ENCODE data around the gene OR2AG1.

OR2AG1 gene, protein sequence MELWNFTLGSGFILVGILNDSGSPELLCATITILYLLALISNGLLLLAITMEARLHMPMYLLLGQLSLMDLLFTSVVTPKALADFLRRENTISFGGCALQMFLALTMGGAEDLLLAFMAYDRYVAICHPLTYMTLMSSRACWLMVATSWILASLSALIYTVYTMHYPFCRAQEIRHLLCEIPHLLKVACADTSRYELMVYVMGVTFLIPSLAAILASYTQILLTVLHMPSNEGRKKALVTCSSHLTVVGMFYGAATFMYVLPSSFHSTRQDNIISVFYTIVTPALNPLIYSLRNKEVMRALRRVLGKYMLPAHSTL

DNA sequence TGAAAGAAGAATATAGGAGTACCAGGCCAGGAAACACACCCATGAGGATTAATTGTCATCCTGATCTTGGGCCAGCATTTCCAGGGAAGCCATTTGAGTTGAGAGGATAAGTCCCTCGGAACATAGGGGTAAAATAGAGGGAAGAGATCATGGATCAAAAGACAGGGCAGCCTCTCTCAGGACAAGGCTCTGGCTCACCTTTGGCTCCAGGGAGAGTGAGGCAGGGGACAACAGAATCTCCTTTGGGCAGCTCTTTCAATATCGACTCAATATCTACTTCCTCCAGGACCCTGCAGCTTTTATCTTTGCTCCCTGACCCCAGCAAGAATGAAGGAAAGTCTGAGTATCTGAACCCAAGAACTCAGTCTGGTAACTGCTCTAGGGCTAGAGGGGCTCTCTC is at the start of gene OR2AG1:
Gene OR2AG1, plus strand, starts transcription at position 301 of the 400 bp plus-strand sequence. CDS start 2,018 bp downstream, outside the sequence.
- Histone ChIP-seq H3K36me3 (ENCODE audit: insufficient read depth, low read length) (no peaks in the 10 kb centered on the region), H3K9me3 (ENCODE audit: low read depth, low read length) (no peaks in the 10 kb centered on the region), H3K27ac (no peak within 1 kb of the TSS), H3K4me3 (no peak within 1 kb of the TSS), H3K9ac (ENCODE audit: insufficient read length) (no peak within 1 kb of the TSS)
- DNase-seq (ENCODE audit: low read depth, low spot score): no peak
- TF ChIP-seq FOXP2 (optimal IDR thresholded peaks at IDR 0.05; ENCODE audit: control extremely low read depth, extremely low read length, insufficient read depth) (no peak), POLR2AphosphoS5 (IDR thresholded peaks at IDR 0.05; ENCODE audit: borderline replicate concordance, low read depth, low read length) (no peak), EZH2 (IDR thresholded peaks at IDR 0.05) (no peak)

DNA sequence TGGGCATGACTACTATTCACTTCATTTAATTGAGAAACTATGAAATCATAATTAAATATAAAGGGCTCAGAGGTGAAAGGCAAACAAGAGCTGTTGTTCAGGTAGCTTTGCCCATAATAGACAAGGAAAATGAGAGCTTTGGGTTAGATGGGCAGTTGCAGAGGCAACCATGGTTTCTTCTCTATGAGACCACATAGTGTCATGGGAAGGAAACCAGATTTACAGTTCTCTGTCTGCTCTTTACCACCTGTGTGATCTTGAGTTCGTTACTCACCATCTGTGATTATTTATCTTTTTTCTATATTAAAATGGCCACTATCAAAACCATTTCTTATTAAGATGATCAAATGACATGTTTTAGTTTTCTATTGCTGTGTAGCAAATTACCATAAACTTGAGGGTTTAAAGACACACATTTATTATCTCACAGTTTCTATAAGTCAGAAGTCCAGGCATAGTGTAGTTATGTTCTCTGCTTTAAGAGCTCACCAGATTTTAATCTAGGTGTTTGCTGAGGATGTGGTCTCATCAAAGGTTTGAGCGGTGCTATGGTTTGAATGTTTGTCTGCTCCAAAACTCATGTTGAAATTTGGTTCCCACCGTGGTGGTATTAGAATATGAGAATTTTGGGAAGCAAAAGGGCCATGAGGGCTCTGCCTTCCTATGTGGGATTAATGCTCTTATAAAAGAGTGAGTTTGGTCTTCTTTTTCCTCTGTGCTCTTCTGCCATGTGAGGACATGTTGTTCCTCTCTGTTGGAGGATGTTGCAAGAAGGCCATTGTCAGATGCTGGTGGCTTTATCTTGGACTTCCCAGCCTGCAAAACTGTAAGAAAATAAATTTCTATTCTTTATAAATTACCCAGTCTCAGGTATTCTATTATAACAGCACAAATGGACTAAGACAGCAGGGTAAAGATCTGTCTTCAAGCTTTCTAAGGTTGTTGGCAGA is 49.2 kb upstream of the OR2AG1 start:
- Histone ChIP-seq H3K4me3 (no peak overlapping the region), H3K9ac (ENCODE audit: insufficient read length) (no peak overlapping the region)

DNA sequence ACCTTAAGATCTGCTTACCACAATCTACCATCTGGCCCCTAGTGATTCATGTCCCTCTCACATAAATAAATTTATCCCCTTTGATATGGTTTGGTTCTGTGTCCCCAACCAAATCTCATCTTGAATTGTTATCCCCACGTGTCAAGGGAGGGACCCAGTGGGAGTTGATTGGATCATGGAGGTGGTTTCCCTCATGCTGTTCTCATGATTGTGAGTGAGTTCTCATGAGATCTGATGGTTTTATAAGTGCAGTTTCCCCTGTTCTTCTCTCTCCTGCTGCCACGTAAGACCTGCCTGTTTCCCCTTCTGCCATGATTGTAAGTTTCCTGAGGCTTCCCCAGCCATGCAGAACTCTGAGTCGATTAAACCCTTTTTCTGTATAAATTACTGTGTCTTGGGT is 48.2 kb upstream of the OR2AG1 start:
- Histone ChIP-seq H3K9me3 (ENCODE audit: low read depth, low read length) (no peaks in the 10 kb centered on the region), H3K9ac (ENCODE audit: insufficient read length) (no peak overlapping the region), H3K36me3 (ENCODE audit: insufficient read depth, low read length) (no peaks in the 10 kb centered on the region), H3K4me3 (no peak overlapping the region), H3K27ac (peak overlapping the region; percentile 96)
- DNase-seq (ENCODE audit: low read depth, low spot score): no peak
- TF ChIP-seq POLR2AphosphoS5 (IDR thresholded peaks at IDR 0.05; ENCODE audit: borderline replicate concordance, low read depth, low read length) (no peak), FOXP2 (optimal IDR thresholded peaks at IDR 0.05; ENCODE audit: control extremely low read depth, extremely low read length, insufficient read depth) (no peak), EZH2 (IDR thresholded peaks at IDR 0.05) (no peak)

More for the DNA sequence above, 49.2 kb upstream of the OR2AG1 start:
- H3K36me3 ChIP-seq (ENCODE audit: insufficient read depth, low read length): no peaks in the 10 kb centered on the region
- TF ChIP-seq POLR2AphosphoS5 (IDR thresholded peaks at IDR 0.05; ENCODE audit: borderline replicate concordance, low read depth, low read length): no peak
- TF ChIP-seq EZH2 (IDR thresholded peaks at IDR 0.05): no peak
- TF ChIP-seq FOXP2 (optimal IDR thresholded peaks at IDR 0.05; ENCODE audit: control extremely low read depth, extremely low read length, insufficient read depth): no peak
- no peak overlapping the region for H3K27ac ChIP-seq
- no peak for DNase-seq (ENCODE audit: low read depth, low spot score)
- H3K9me3 ChIP-seq (ENCODE audit: low read depth, low read length): no peaks in the 10 kb centered on the region

DNA sequence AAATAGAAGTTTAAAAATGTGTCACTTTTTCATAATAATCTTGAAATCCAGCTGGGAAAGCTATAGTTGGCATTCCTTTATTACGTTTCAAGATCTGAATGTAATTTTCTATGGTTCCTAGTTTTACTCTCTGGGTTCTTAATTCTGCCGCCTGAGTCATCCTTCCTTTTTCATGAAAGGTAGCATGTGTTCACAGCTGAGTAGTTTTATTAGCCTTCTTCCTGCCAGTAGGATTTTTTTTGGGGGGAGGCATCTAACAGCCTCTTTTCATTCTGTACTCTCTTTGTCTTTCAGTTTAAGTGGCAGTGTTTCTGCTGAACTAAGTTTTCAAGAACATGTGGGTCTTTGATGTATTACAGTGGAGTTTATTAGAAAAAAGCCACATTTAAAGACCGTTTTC is 47.5 kb upstream of the OR2AG1 start:
- Histone ChIP-seq H3K36me3 (ENCODE audit: insufficient read depth, low read length) (no peaks in the 10 kb centered on the region), H3K4me3 (peak overlapping the region; percentile 49), H3K27ac (peak overlapping the region; percentile 96), H3K9ac (ENCODE audit: insufficient read length) (peak overlapping the region; percentile 55), H3K9me3 (ENCODE audit: low read depth, low read length) (no peaks in the 10 kb centered on the region)
- TF ChIP-seq FOXP2 (optimal IDR thresholded peaks at IDR 0.05; ENCODE audit: control extremely low read depth, extremely low read length, insufficient read depth): no peak
- no peak for TF ChIP-seq EZH2 (IDR thresholded peaks at IDR 0.05)
- TF ChIP-seq POLR2AphosphoS5 (IDR thresholded peaks at IDR 0.05; ENCODE audit: borderline replicate concordance, low read depth, low read length): no peak
- no peak for DNase-seq (ENCODE audit: low read depth, low spot score)

DNA sequence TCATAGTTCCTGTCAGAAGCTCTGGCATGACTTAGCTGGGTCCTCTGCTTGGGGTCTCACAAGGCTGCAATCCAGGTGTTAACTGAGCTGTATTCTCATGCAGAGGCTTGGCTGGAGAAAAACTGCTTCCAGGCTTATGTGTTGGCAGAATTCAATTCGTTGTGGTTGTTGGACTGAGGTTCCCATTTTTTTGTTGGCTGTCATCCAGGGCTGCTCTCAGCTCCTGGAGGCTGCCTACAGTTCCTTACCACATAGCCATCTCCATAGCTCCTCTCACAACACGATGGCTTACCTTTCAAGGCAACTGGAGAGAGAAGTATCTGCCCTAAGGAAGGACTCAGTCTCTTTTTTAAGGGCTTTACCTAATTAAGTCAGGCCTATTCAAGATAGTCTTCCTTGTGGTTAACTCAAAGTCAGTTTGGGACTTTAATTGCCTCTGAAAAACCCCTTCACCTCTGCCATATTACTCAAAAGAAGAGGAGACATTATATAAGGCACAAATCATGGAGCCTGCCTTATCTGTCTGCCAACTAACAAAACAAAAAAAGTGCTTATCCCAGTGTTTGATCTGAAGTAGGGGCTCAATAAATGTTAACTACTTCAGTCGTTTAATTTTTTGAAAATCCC is 46.2 kb upstream of the OR2AG1 start:
- no peaks in the 10 kb centered on the region for H3K9me3 ChIP-seq (ENCODE audit: low read depth, low read length)
- no peak for DNase-seq (ENCODE audit: low read depth, low spot score)
- H3K4me3 ChIP-seq: no peak overlapping the region
- no peaks in the 10 kb centered on the region for H3K36me3 ChIP-seq (ENCODE audit: insufficient read depth, low read length)
- no peak overlapping the region for H3K9ac ChIP-seq (ENCODE audit: insufficient read length)
- TF ChIP-seq POLR2AphosphoS5 (IDR thresholded peaks at IDR 0.05; ENCODE audit: borderline replicate concordance, low read depth, low read length): no peak
- no peak for TF ChIP-seq FOXP2 (optimal IDR thresholded peaks at IDR 0.05; ENCODE audit: control extremely low read depth, extremely low read length, insufficient read depth)
- no peak for TF ChIP-seq EZH2 (IDR thresholded peaks at IDR 0.05)
- H3K27ac ChIP-seq: peak overlapping the region; percentile 96

DNA sequence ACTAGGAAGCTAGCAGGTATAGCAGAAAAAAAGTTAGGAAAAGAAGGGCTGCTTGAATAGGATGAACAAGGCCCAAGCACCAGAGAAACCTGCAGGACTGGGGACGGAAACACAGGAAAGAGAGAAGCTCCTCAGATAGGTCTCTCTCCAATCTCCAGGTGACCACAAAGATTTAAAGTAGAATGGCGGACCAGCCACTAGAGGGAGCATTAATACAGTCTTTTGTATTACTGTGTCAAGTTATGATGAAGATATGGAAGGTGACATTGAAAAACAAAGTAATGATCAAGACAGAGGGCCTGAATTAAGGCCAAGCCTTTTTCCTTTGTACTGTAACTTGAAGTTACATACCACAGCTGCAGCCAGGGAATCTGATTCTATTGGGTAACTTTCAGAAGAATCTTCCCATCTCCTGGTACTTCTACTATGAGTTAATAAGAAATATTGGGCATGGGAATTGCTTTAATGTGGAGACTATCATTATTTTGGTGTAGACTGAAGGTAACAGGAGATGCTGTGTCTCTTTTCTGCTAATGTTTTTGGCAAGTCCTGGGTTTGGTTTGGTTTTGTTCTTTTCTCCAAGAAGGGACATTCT is 44.9 kb upstream of the OR2AG1 start:
- no peak overlapping the region for H3K27ac ChIP-seq
- TF ChIP-seq POLR2AphosphoS5 (IDR thresholded peaks at IDR 0.05; ENCODE audit: borderline replicate concordance, low read depth, low read length): no peak
- TF ChIP-seq FOXP2 (optimal IDR thresholded peaks at IDR 0.05; ENCODE audit: control extremely low read depth, extremely low read length, insufficient read depth): no peak
- TF ChIP-seq EZH2 (IDR thresholded peaks at IDR 0.05): no peak
- DNase-seq (ENCODE audit: low read depth, low spot score): no peak
- H3K4me3 ChIP-seq: no peak overlapping the region
- no peaks in the 10 kb centered on the region for H3K9me3 ChIP-seq (ENCODE audit: low read depth, low read length)
- H3K9ac ChIP-seq (ENCODE audit: insufficient read length): no peak overlapping the region
- H3K36me3 ChIP-seq (ENCODE audit: insufficient read depth, low read length): no peaks in the 10 kb centered on the region

DNA sequence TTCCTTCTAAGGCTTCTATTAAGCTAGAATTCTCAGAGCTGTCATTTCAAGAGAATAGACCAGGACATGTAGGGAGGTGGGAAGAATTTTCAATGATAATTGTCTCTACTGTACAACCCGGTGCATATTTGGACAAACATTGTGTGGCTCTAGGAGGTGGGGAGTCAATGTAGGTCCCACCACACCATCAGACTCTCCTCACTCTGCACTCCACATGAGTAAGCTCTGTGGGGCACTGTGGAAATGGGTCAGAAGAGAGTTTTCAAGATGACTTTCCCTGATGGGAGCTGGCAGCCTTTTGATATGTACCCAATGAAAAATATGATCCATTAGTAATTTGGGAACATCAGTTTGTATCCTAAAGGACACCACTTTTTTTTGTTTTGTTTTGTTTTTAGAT is 44.2 kb upstream of the OR2AG1 start:
- TF ChIP-seq POLR2AphosphoS5 (IDR thresholded peaks at IDR 0.05; ENCODE audit: borderline replicate concordance, low read depth, low read length) (no peak), EZH2 (IDR thresholded peaks at IDR 0.05) (no peak), FOXP2 (optimal IDR thresholded peaks at IDR 0.05; ENCODE audit: control extremely low read depth, extremely low read length, insufficient read depth) (no peak)
- no peak overlapping the region for H3K9ac ChIP-seq (ENCODE audit: insufficient read length)
- no peaks in the 10 kb centered on the region for H3K9me3 ChIP-seq (ENCODE audit: low read depth, low read length)
- no peak overlapping the region for H3K27ac ChIP-seq
- no peak overlapping the region for H3K4me3 ChIP-seq
- H3K36me3 ChIP-seq (ENCODE audit: insufficient read depth, low read length): no peaks in the 10 kb centered on the region
- no peak for DNase-seq (ENCODE audit: low read depth, low spot score)

All from SK-N-MC (cell line).